Measurements from ENCODE around the gene USP12. TPM values are rescaled to one million over a fixed set of nuclear protein-coding genes. Genes with fewer than 3 reads are reported as not detected.
"Not testable (repeated sequence)": the region's sequence is repeated elsewhere in the genome, so short reads cannot be mapped to it uniquely, and the experiment has no call there.

The USP12 gene
- total RNA-seq, 1 donor from 2014 or later, result 32.6 TPM

- peaks cover 43% of the 10 kb centered on the region for H3K4me1 Mint-ChIP-seq (ENCODE audit: unreplicated experiment)
Observed at GRCh38 chr13:27080018-27080948, 91.3 kb downstream of the USP12 start.

GRCh38 chr13:27079421-27079958 lies 92.1 kb downstream of the USP12 start:
- H3K4me1 Mint-ChIP-seq (ENCODE audit: unreplicated experiment), result peaks cover 43% of the 10 kb centered on the region
- no peak overlapping the region for H3K4me3 Mint-ChIP-seq (ENCODE audit: unreplicated experiment)
- peaks cover 31% of the 10 kb centered on the region for H3K36me3 Mint-ChIP-seq (ENCODE audit: unreplicated experiment)
- no peaks in the 10 kb centered on the region for H3K27me3 Mint-ChIP-seq (ENCODE audit: unreplicated experiment)
- TF ChIP-seq CTCF (IDR thresholded peaks at IDR 0.05), result no peak
- H3K9me3 Mint-ChIP-seq (ENCODE audit: unreplicated experiment), result no peaks in the 10 kb centered on the region
- H3K27ac Mint-ChIP-seq (ENCODE audit: unreplicated experiment), result peak overlapping the region; percentile 78
- no peak for DNase-seq (ENCODE audit: extremely low spot score, unreplicated experiment)

More at GRCh38 chr13:27080018-27080948, 91.3 kb downstream of the USP12 start:
- H3K27ac Mint-ChIP-seq (ENCODE audit: unreplicated experiment), result peak overlapping the region; percentile 78
- no peak for DNase-seq (ENCODE audit: extremely low spot score, unreplicated experiment)
- no peaks in the 10 kb centered on the region for H3K27me3 Mint-ChIP-seq (ENCODE audit: unreplicated experiment)
- H3K9me3 Mint-ChIP-seq (ENCODE audit: unreplicated experiment), result no peaks in the 10 kb centered on the region
- TF ChIP-seq CTCF (IDR thresholded peaks at IDR 0.05), result no peak
- no peak overlapping the region for H3K4me3 Mint-ChIP-seq (ENCODE audit: unreplicated experiment)
- H3K36me3 Mint-ChIP-seq (ENCODE audit: unreplicated experiment), result peaks cover 32% of the 10 kb centered on the region

- no peak for TF ChIP-seq CTCF (IDR thresholded peaks at IDR 0.05)
- Mint-ChIP-seq H3K27ac (ENCODE audit: unreplicated experiment) (peak overlapping the region; percentile 33), H3K27me3 (ENCODE audit: unreplicated experiment) (no peaks in the 10 kb centered on the region), H3K9me3 (ENCODE audit: unreplicated experiment) (no peaks in the 10 kb centered on the region), H3K4me1 (ENCODE audit: unreplicated experiment) (peaks cover 49% of the 10 kb centered on the region), H3K36me3 (ENCODE audit: unreplicated experiment) (peaks cover 38% of the 10 kb centered on the region), H3K4me3 (ENCODE audit: unreplicated experiment) (no peak overlapping the region)
- no peak for DNase-seq (ENCODE audit: extremely low spot score, unreplicated experiment)
Observed at GRCh38 chr13:27077451-27077850, 94.2 kb downstream of the USP12 start.

GRCh38 chr13:27076421-27076820 lies 95.2 kb downstream of the USP12 start:
- Mint-ChIP-seq H3K27ac (ENCODE audit: unreplicated experiment) (peak overlapping the region; percentile 64), H3K4me3 (ENCODE audit: unreplicated experiment) (no peak overlapping the region), H3K27me3 (ENCODE audit: unreplicated experiment) (no peaks in the 10 kb centered on the region), H3K36me3 (ENCODE audit: unreplicated experiment) (peaks cover 38% of the 10 kb centered on the region), H3K9me3 (ENCODE audit: unreplicated experiment) (no peaks in the 10 kb centered on the region), H3K4me1 (ENCODE audit: unreplicated experiment) (peaks cover 49% of the 10 kb centered on the region)
- no peak for TF ChIP-seq CTCF (IDR thresholded peaks at IDR 0.05)
- DNase-seq (ENCODE audit: extremely low spot score, unreplicated experiment), result no peak

GRCh38 chr13:27073186-27073585 lies 98.4 kb downstream of the USP12 start:
- Mint-ChIP-seq H3K4me1 (ENCODE audit: unreplicated experiment) (peaks cover 25% of the 10 kb centered on the region), H3K27me3 (ENCODE audit: unreplicated experiment) (no peaks in the 10 kb centered on the region), H3K4me3 (ENCODE audit: unreplicated experiment) (no peak overlapping the region), H3K27ac (ENCODE audit: unreplicated experiment) (peak overlapping the region; percentile 23), H3K36me3 (ENCODE audit: unreplicated experiment) (peaks cover 38% of the 10 kb centered on the region), H3K9me3 (ENCODE audit: unreplicated experiment) (no peaks in the 10 kb centered on the region)
- TF ChIP-seq CTCF (IDR thresholded peaks at IDR 0.05), result no peak
- no peak for DNase-seq (ENCODE audit: extremely low spot score, unreplicated experiment)

- peaks cover 29% of the 10 kb centered on the region for H3K36me3 Mint-ChIP-seq (ENCODE audit: unreplicated experiment)
- H3K4me1 Mint-ChIP-seq (ENCODE audit: unreplicated experiment), result peaks cover 13% of the 10 kb centered on the region
- not testable (repeated sequence) for H3K27ac Mint-ChIP-seq (ENCODE audit: unreplicated experiment); H3K4me3 Mint-ChIP-seq (ENCODE audit: unreplicated experiment); H3K9me3 Mint-ChIP-seq (ENCODE audit: unreplicated experiment); DNase-seq (ENCODE audit: extremely low spot score, unreplicated experiment); H3K27me3 Mint-ChIP-seq (ENCODE audit: unreplicated experiment)
Observed at GRCh38 chr13:27066123-27066522, 105.5 kb downstream of the USP12 start.
